Fibroblast of lung (primary cell): ENCODE data around the gene SEC24A. TPM values are rescaled to one million over a fixed set of nuclear protein-coding genes. Genes with fewer than 3 reads are reported as not detected.

Experiments used
- DNase-seq, 2 donors: peaks; one replicate each; pipeline versions ENCODE4 v3.0.0 to v3.0.0-alpha.2; 2010; ENCODE audit warnings: low read depth in 2 of 2
- H2AFZ ChIP-seq: 2 replicates; pipeline ENCODE4 v1.5.1; 2012; ENCODE audit warnings: low read length, control low read depth, inconsistent platforms
- H3K27ac ChIP-seq: 2 replicates; pipeline ENCODE4 v1.5.1; 2011; ENCODE audit warnings: low read length, control low read depth; ENCODE audit not compliant: insufficient read depth
- H3K27me3 ChIP-seq: 2 replicates; pipeline ENCODE4 v1.5.1; 2011; ENCODE audit warnings: mild to moderate bottlenecking, low read length; ENCODE audit not compliant: control insufficient read depth, insufficient read depth
- H3K36me3 ChIP-seq: 2 replicates; pipeline ENCODE4 v1.5.1; 2011; ENCODE audit warnings: low read length; ENCODE audit not compliant: control insufficient read depth, insufficient read depth
- H3K4me1 ChIP-seq: 2 replicates; pipeline ENCODE4 v1.5.1; 2011; ENCODE audit warnings: low read length; ENCODE audit not compliant: control insufficient read depth, insufficient read depth; ENCODE audit errors: extremely low read depth
- H3K4me2 ChIP-seq: 2 replicates; pipeline ENCODE4 v1.5.1; 2011; ENCODE audit warnings: low read length, control low read depth; ENCODE audit not compliant: insufficient read depth; ENCODE audit errors: extremely low read depth
- H3K4me3 ChIP-seq, 4 experiments: fragments of 200-600 bp in 1 of 4; sonication (generic) in 1 of 4; replicated peaks in 1 of 4; 2 replicates each; pipeline ENCODE4 v1.5.1; 2011 to 2016; ENCODE audit warnings: low read length in 4 of 4, low read depth in 3 of 4, mild to moderate bottlenecking in 3 of 4, control low read depth in 2 of 4, inconsistent platforms in 1 of 4, mixed read lengths in 1 of 4; ENCODE audit not compliant: insufficient read depth in 1 of 4; ENCODE audit errors: control extremely low read depth in 1 of 4
- H3K79me2 ChIP-seq: 2 replicates; pipeline ENCODE4 v1.5.1; 2012; ENCODE audit warnings: mild to moderate bottlenecking, low read length, inconsistent platforms; ENCODE audit not compliant: control insufficient read depth, insufficient read depth
- H3K9ac ChIP-seq: 2 replicates; pipeline ENCODE4 v1.5.1; 2011; ENCODE audit warnings: mild to moderate bottlenecking, low read length, control low read depth; ENCODE audit not compliant: insufficient read depth
- H3K9me3 ChIP-seq: 2 replicates; pipeline ENCODE4 v1.5.1; 2012; ENCODE audit warnings: low read depth, low read length; ENCODE audit not compliant: control insufficient read depth, insufficient read depth
- H4K20me1 ChIP-seq: 2 replicates; pipeline ENCODE4 v1.5.1; 2011; ENCODE audit warnings: low read length; ENCODE audit not compliant: control insufficient read depth, insufficient read depth; ENCODE audit errors: extremely low read depth
- CTCF ChIP-seq, 2 donors: IDR thresholded peaks in 1 of 2; conservative IDR thresholded peaks in 1 of 2; 1 replicate in 1 of 2; 2 replicates in 1 of 2; pipeline ENCODE4 v1.5.1; 2011 to 2012; ENCODE audit warnings: low read length in 2 of 2, control low read depth in 1 of 2, inconsistent platforms in 1 of 2, low read depth in 1 of 2, mild to moderate bottlenecking in 1 of 2
- EZH2 ChIP-seq: IDR thresholded peaks from 2 replicates; pipeline ENCODE4 v1.5.1; 2012; ENCODE audit warnings: low read length, control low read depth, mild to moderate bottlenecking; ENCODE audit errors: missing control alignments
- polyA plus RNA-seq, 2 donors: library from polyadenylated mRNA; depleted of rRNA in 1 of 2; stranded (reverse) in 1 of 2; unstranded in 1 of 2; fragments of >200 nt; gene quantifications; 2 replicates each; pipeline ENCODE4 v1.2.1, GENCODE V29; 2011 to 2012; ENCODE audit warnings: missing spikeins in 1 of 2
- total RNA-seq: library from RNA; depleted of rRNA; stranded (reverse); fragments of >200 nt; gene quantifications from 2 replicates; pipeline ENCODE4 v1.2.1, GENCODE V29; 2014

The SEC24A gene
- total and polyA plus RNA-seq, 2 donors (not counting 1 experiment from before 2014, with no cell fraction given): 20.8 to 52.6 TPM

GRCh38 chr5:134741052-134741451 lies 92.5 kb downstream of the SEC24A start:
- H4K20me1 ChIP-seq: no peaks in the 10 kb centered on the region
- no peak for DNase-seq
- no peaks in the 10 kb centered on the region for H3K9me3 ChIP-seq
- H3K27ac ChIP-seq: no peak overlapping the region
- peaks cover 23% of the 10 kb centered on the region for H3K79me2 ChIP-seq
- H3K4me3 ChIP-seq: peak overlapping the region in 1 of 4 experiments; percentile 7
- no peak overlapping the region for H3K4me2 ChIP-seq
- no peaks in the 10 kb centered on the region for H3K27me3 ChIP-seq
- H3K36me3 ChIP-seq: peaks cover 3% of the 10 kb centered on the region
- H2AFZ ChIP-seq: no peak overlapping the region
- peaks cover 2% of the 10 kb centered on the region for H3K4me1 ChIP-seq
- TF ChIP-seq CTCF (conservative IDR thresholded peaks at IDR 0.05 in 1 of 2, IDR thresholded peaks at IDR 0.05 in 1 of 2; ENCODE audit: low read depth in 1 of 2, low read length in 2 of 2) (no peak), EZH2 (no peak)
- no peak overlapping the region for H3K9ac ChIP-seq

- Histone ChIP-seq H4K20me1 (no peaks in the 10 kb centered on the region), H3K4me2 (no peak overlapping the region), H3K79me2 (peaks cover 23% of the 10 kb centered on the region), H3K4me1 (peaks cover 2% of the 10 kb centered on the region), H3K27ac (no peak overlapping the region), H3K4me3 (no peak overlapping the region), H2AFZ (no peak overlapping the region), H3K9ac (no peak overlapping the region), H3K36me3 (peaks cover 3% of the 10 kb centered on the region), H3K27me3 (no peaks in the 10 kb centered on the region), H3K9me3 (no peaks in the 10 kb centered on the region)
- no peak for DNase-seq
- no peak for TF ChIP-seq EZH2
- no peak for TF ChIP-seq CTCF (conservative IDR thresholded peaks at IDR 0.05 in 1 of 2, IDR thresholded peaks at IDR 0.05 in 1 of 2; ENCODE audit: low read depth in 1 of 2, low read length in 2 of 2)
Observed at GRCh38 chr5:134742134-134742533, 93.5 kb downstream of the SEC24A start.

- Histone ChIP-seq H3K9me3 (no peaks in the 10 kb centered on the region), H3K27me3 (no peaks in the 10 kb centered on the region), H3K9ac (no peak overlapping the region), H3K4me1 (no peaks in the 10 kb centered on the region), H2AFZ (no peak overlapping the region), H3K4me2 (no peak overlapping the region), H4K20me1 (no peaks in the 10 kb centered on the region), H3K36me3 (no peaks in the 10 kb centered on the region), H3K27ac (no peak overlapping the region), H3K4me3 (no peak overlapping the region), H3K79me2 (no peaks in the 10 kb centered on the region)
- TF ChIP-seq CTCF (conservative IDR thresholded peaks at IDR 0.05 in 1 of 2, IDR thresholded peaks at IDR 0.05 in 1 of 2; ENCODE audit: low read depth in 1 of 2, low read length in 2 of 2) (no peak), EZH2 (no peak)
- peak in 1 of 2 donors; percentile 28 for DNase-seq
Observed at GRCh38 chr5:134749415-134749814, 100.8 kb downstream of the SEC24A start.
